Right kidney (tissue), 1 donor: Measurements from ENCODE around the gene CHRNB1.

Source experiments
- DNase-seq: peaks from one replicate; pipeline ENCODE4 v3.0.0-alpha.2; 2016

Gene CHRNB1

GRCh38 chr17:7413346-7413985, 31.4 kb upstream of the CHRNB1 start:
- no peak for DNase-seq

GRCh38 chr17:7414837-7415236, 30.0 kb upstream of the CHRNB1 start:
- no peak for DNase-seq

- DNase-seq: no peak
Measured at GRCh38 chr17:7415784-7416183, 29.1 kb upstream of the CHRNB1 start.

- DNase-seq: no peak
Measured at GRCh38 chr17:7416323-7416722, 28.5 kb upstream of the CHRNB1 start.

GRCh38 chr17:7417056-7417655, 27.7 kb upstream of the CHRNB1 start:
- no peak for DNase-seq

- DNase-seq: no peak
Measured at GRCh38 chr17:7418472-7419152, 26.2 kb upstream of the CHRNB1 start.

GRCh38 chr17:7419819-7420610, 24.8 kb upstream of the CHRNB1 start, which contains the start of gene SPEM1:
SPEM1 (plus strand) TSS chr17:7420324; CDS start chr17:7420385, 61 bp downstream.
- no peak for DNase-seq

- DNase-seq: no peak
Measured at GRCh38 chr17:7421186-7421585, 23.7 kb upstream of the CHRNB1 start.

- no peak for DNase-seq
Measured at GRCh38 chr17:7423679-7424078, 21.2 kb upstream of the CHRNB1 start.

GRCh38 chr17:7425316-7425715, 19.5 kb upstream of the CHRNB1 start, which contains the start of gene SPEM2:
SPEM2 (plus strand) TSS chr17:7425616; CDS start chr17:7425689, 73 bp downstream.
- DNase-seq: no peak

- DNase-seq: no peak
Measured at GRCh38 chr17:7425756-7426155, 19.1 kb upstream of the CHRNB1 start.

- no peak for DNase-seq
Measured at GRCh38 chr17:7426203-7426863, 18.5 kb upstream of the CHRNB1 start.

GRCh38 chr17:7426896-7427489, 17.9 kb upstream of the CHRNB1 start:
- no peak for DNase-seq

GRCh38 chr17:7427549-7427948, 17.3 kb upstream of the CHRNB1 start:
- DNase-seq: no peak

- no peak for DNase-seq
Measured at GRCh38 chr17:7428557-7428956, 16.3 kb upstream of the CHRNB1 start, which contains the start of gene SPEM3. SPEM3 (plus strand) TSS chr17:7428857; CDS start chr17:7428903, 46 bp downstream.

GRCh38 chr17:7429722-7430121, 15.1 kb upstream of the CHRNB1 start:
- DNase-seq: no peak

- no peak for DNase-seq
Measured at GRCh38 chr17:7431231-7431630, 13.6 kb upstream of the CHRNB1 start.

GRCh38 chr17:7432296-7432695, 12.6 kb upstream of the CHRNB1 start:
- DNase-seq: no peak

GRCh38 chr17:7435676-7436555, 8.9 kb upstream of the CHRNB1 start:
- peak; percentile 78 for DNase-seq

- DNase-seq: peak; percentile 87
Measured at GRCh38 chr17:7436556-7437368, 8.1 kb upstream of the CHRNB1 start.
